ENCODE results near the gene IPO9.

Gene IPO9

GRCh38 chr1:201907621-201908020, 78.7 kb downstream of the IPO9 start:
- no peak for DNase-seq

- DNase-seq = no peak
Measured at GRCh38 chr1:201911826-201912571, 83.0 kb downstream of the IPO9 start.

GRCh38 chr1:201912832-201913231, 83.9 kb downstream of the IPO9 start:
- DNase-seq = no peak

- no peak for DNase-seq
Measured at GRCh38 chr1:201914456-201915235, 85.7 kb downstream of the IPO9 start.

GRCh38 chr1:201916649-201917249, 87.8 kb downstream of the IPO9 start:
- DNase-seq = no peak

- DNase-seq = no peak
Measured at GRCh38 chr1:201917362-201918033, 88.5 kb downstream of the IPO9 start.

- DNase-seq = no peak
Measured at GRCh38 chr1:201918343-201918742, 89.4 kb downstream of the IPO9 start.

- no peak for DNase-seq
Measured at GRCh38 chr1:201921952-201922558, 93.1 kb downstream of the IPO9 start.

GRCh38 chr1:201925301-201925567, 96.3 kb downstream of the IPO9 start:
- DNase-seq = no peak

GRCh38 chr1:201925981-201926645, 97.2 kb downstream of the IPO9 start:
- no peak for DNase-seq

GRCh38 chr1:201928266-201928665, 99.3 kb downstream of the IPO9 start:
- DNase-seq = no peak

- DNase-seq = no peak
Measured at GRCh38 chr1:201930137-201930536, 101.2 kb downstream of the IPO9 start.

- no peak for DNase-seq
Measured at GRCh38 chr1:201930803-201931202, 101.8 kb downstream of the IPO9 start.

Data from CD4-positive, alpha-beta T cell treated with Interleukin-6 for 4 hours (primary cell).